Caco-2 (cell line): ENCODE data around the gene MROH2A. TPM values are rescaled to one million over a fixed set of nuclear protein-coding genes. Genes with fewer than 3 reads are reported as not detected.

ENCODE experiments used
- BruUV-seq: library from RNA; stranded (reverse); fragments of 400-500 nt; replicated peaks from 2 replicates; lab custom pipeline; 2021; lab: Mats Ljungman, UMichigan
- CTCF ChIA-PET: fragments of 300-600 bp; sonication (Branson Sonifier 250); formaldehyde crosslinking; loops from one replicate; lab custom pipeline; 2022; ENCODE audit warnings: antibody characterized with exemption; lab: Charles Lee
- POLR2A ChIA-PET: fragments of 300-600 bp; sonication (Branson Sonifier 250); formaldehyde crosslinking; loops from one replicate; lab custom pipeline; 2022; ENCODE audit warnings: antibody characterized with exemption; lab: Charles Lee
- DNase-seq, 2 experiments: peaks; one replicate each; pipeline versions ENCODE4 v3.0.0 to v3.0.0-alpha.2; 2020 to 2022
- H3K27me3 ChIP-seq: replicated peaks from 2 replicates; pipeline ENCODE4 v1.6.0; 2011; ENCODE audit warnings: low read length; ENCODE audit not compliant: control insufficient read depth, insufficient read depth
- H3K36me3 ChIP-seq: 2 replicates; pipeline ENCODE4 v1.5.1; 2011; ENCODE audit warnings: low read length; ENCODE audit not compliant: control insufficient read depth, insufficient read depth
- H3K4me1 ChIP-seq: fragments of 250-450 bp; sonication (Bioruptor Pico); 2 replicates; pipeline ENCODE4 v1.5.1; 2020; ENCODE audit warnings: mild to moderate bottlenecking
- H3K4me3 ChIP-seq: 2 replicates; pipeline ENCODE4 v1.5.1; 2011; ENCODE audit warnings: low read depth, mild to moderate bottlenecking, control low read depth, low read length
- H3K9me3 ChIP-seq: fragments of 250-450 bp; sonication (Bioruptor Pico); 2 replicates; pipeline ENCODE4 v1.5.1; 2020; ENCODE audit warnings: mild to moderate bottlenecking, moderate library complexity
- H3K27ac Mint-ChIP-seq: one replicate; pipeline ENCODE4 v1.8.0; 2022; ENCODE audit warnings: mixed read lengths; ENCODE audit not compliant: unreplicated experiment
- H3K27me3 Mint-ChIP-seq: one replicate; pipeline ENCODE4 v1.8.0; 2022; ENCODE audit warnings: mixed read lengths; ENCODE audit not compliant: insufficient read depth, unreplicated experiment
- H3K36me3 Mint-ChIP-seq: one replicate; pipeline ENCODE4 v1.8.0; 2022; ENCODE audit warnings: mild to moderate bottlenecking, mixed read lengths; ENCODE audit not compliant: insufficient read depth, unreplicated experiment
- H3K4me1 Mint-ChIP-seq: one replicate; pipeline ENCODE4 v1.8.0; 2022; ENCODE audit warnings: low read depth, mixed read lengths; ENCODE audit not compliant: unreplicated experiment
- H3K4me3 Mint-ChIP-seq: one replicate; pipeline ENCODE4 v1.8.0; 2022; ENCODE audit warnings: mild to moderate bottlenecking, moderate library complexity, mixed read lengths; ENCODE audit not compliant: unreplicated experiment
- H3K9me3 Mint-ChIP-seq: one replicate; pipeline ENCODE4 v1.8.0; 2022; ENCODE audit warnings: mixed read lengths; ENCODE audit not compliant: unreplicated experiment
- intact Hi-C: fragments of 100-400 bp; cut with micrococcal nuclease; formaldehyde crosslinking; loops from one replicate; pipeline ENCODE4 v1.10.0; 2022; ENCODE audit not compliant: unreplicated experiment
- total RNA-seq: library from RNA; stranded (reverse); gene quantifications from 2 replicates; pipeline ENCODE4 v1.2.3, GENCODE V29; 2022
- TF ChIP-seq, protein P1 (sequence below), 2 experiments: fragments of 200-600 bp in 1 of 2; IDR thresholded peaks; 1 replicate in 1 of 2; 2 replicates in 1 of 2; pipeline versions ENCODE4 v1.5.1 to v1.8.0; 2011 to 2022; ENCODE audit warnings: antibody characterized with exemption in 1 of 2, control low read depth in 1 of 2, inconsistent platforms in 1 of 2, low read depth in 1 of 2, low read length in 1 of 2, mild to moderate bottlenecking in 1 of 2, moderate library complexity in 1 of 2; ENCODE audit not compliant: insufficient read depth in 1 of 2, severe bottlenecking in 1 of 2, unreplicated experiment in 1 of 2

MROH2A gene
- total RNA-seq, 1 experiment from 2014 or later, result not detected

DNA sequence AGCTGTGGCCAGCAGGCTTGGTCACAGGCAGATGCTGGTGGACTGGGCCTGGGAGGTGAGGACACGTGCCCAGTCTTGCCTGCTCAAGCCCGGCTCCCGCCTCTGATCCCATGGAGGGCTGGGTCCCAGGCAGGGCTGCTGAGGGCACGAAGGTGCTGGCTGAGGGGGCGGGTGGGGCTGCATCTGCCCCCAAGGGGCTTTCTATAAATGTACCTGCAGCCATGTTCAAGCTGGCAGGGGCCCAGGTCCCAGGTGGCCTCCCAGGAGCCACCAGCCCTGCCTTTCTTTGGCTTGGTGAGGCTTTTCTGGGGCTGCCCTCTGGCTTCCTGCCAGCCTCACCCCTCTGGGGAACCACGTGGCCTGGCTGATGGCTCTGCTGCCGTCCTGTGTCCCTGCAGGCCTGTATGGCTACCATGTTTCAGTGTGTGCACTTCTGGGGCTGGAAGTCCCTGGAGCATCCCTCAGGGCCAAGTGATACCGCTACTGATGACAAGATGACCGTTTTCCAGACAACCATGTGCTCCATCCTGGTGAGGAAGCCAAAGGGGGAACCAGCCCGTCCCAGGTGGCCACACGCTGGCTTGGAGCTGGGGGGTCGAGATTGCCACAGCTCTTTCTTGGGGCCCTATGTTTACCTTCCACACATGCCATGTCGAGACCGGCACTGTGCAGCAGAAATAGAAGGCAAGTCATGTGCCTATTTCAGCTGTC is 53.0 kb downstream of the MROH2A start:
- POLR2A ChIA-PET, result no interaction called here
- Mint-ChIP-seq H3K4me1 (no peaks in the 10 kb centered on the region), H3K4me3 (no peak overlapping the region), H3K9me3 (no peaks in the 10 kb centered on the region), H3K27me3 (no peaks in the 10 kb centered on the region), H3K36me3 (peaks cover 25% of the 10 kb centered on the region), H3K27ac (no peak overlapping the region)
- Histone ChIP-seq H3K4me3 (no peak overlapping the region), H3K27me3 (no peaks in the 10 kb centered on the region), H3K36me3 (no peaks in the 10 kb centered on the region), H3K9me3 (no peaks in the 10 kb centered on the region), H3K4me1 (no peaks in the 10 kb centered on the region)
- BruUV-seq, result no TSS peak
- DNase-seq, result no peak
- CTCF ChIA-PET, result no interaction called here
- intact Hi-C loops, result loop anchor here (5.0 kb wide), 1 partner anchor 349 kb away; no protein-coding TSS in a partner anchor
- TF ChIP-seq, protein P1, sequence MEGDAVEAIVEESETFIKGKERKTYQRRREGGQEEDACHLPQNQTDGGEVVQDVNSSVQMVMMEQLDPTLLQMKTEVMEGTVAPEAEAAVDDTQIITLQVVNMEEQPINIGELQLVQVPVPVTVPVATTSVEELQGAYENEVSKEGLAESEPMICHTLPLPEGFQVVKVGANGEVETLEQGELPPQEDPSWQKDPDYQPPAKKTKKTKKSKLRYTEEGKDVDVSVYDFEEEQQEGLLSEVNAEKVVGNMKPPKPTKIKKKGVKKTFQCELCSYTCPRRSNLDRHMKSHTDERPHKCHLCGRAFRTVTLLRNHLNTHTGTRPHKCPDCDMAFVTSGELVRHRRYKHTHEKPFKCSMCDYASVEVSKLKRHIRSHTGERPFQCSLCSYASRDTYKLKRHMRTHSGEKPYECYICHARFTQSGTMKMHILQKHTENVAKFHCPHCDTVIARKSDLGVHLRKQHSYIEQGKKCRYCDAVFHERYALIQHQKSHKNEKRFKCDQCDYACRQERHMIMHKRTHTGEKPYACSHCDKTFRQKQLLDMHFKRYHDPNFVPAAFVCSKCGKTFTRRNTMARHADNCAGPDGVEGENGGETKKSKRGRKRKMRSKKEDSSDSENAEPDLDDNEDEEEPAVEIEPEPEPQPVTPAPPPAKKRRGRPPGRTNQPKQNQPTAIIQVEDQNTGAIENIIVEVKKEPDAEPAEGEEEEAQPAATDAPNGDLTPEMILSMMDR (IDR thresholded peaks at IDR 0.05; ENCODE audit: insufficient read depth in 1 of 2, low read depth in 1 of 2, low read length in 1 of 2, severe bottlenecking in 1 of 2, unreplicated experiment in 1 of 2), result no peak

DNA sequence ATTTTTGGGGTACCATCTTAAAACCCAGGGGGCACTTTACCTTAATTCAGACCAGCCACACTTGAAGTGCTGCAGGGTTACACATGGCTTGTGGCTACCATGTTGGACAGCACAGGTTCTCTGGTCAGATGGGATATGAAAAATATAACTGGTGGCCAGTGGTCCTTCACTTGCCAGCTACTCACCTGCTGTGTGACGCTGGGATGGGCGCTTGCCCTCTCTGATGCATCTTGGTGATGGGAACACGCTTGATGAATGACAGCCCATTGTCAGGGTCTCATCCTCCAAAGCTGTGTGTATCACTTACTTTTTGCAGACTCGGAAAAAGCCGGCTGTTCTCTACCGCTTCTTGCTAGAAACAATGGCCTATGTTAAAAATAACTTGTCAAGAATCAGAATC is 53.7 kb downstream of the MROH2A start:
- Histone ChIP-seq H3K9me3 (no peaks in the 10 kb centered on the region), H3K4me3 (no peak overlapping the region), H3K27me3 (no peaks in the 10 kb centered on the region), H3K36me3 (no peaks in the 10 kb centered on the region), H3K4me1 (no peaks in the 10 kb centered on the region)
- TF ChIP-seq, protein P1 (IDR thresholded peaks at IDR 0.05; ENCODE audit: insufficient read depth in 1 of 2, low read depth in 1 of 2, low read length in 1 of 2, severe bottlenecking in 1 of 2, unreplicated experiment in 1 of 2), result no peak
- BruUV-seq, result no TSS peak
- Mint-ChIP-seq H3K27ac (no peak overlapping the region), H3K4me1 (no peaks in the 10 kb centered on the region), H3K27me3 (no peaks in the 10 kb centered on the region), H3K36me3 (peaks cover 32% of the 10 kb centered on the region), H3K4me3 (no peak overlapping the region), H3K9me3 (no peaks in the 10 kb centered on the region)
- CTCF ChIA-PET, result no interaction called here
- DNase-seq, result no peak
- POLR2A ChIA-PET, result no interaction called here
- intact Hi-C loops, result loop anchor here (5.0 kb wide), 1 partner anchor 350 kb away; no protein-coding TSS in a partner anchor

DNA sequence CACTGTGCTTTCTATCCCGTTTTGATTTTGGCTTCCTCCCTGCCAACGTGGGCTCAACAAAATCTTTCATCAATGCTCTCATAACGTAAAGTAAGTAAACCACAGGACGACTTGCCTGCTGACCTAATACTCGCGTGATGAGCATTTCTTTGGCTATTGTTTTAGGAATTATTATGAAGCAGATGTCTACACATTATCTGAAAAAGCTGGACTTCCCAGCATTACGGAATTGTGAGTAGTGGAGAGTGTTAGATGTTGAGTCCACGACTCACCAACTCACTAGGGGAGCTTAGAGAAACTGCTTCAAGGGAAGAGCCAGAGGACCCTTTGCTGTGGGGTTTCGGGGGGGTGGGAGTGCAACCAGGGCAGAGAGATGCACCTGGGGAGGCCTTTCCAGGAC is 54.3 kb downstream of the MROH2A start:
- Histone ChIP-seq H3K27me3 (no peaks in the 10 kb centered on the region), H3K4me1 (no peaks in the 10 kb centered on the region), H3K36me3 (no peaks in the 10 kb centered on the region), H3K9me3 (no peaks in the 10 kb centered on the region), H3K4me3 (no peak overlapping the region)
- Mint-ChIP-seq H3K4me3 (no peak overlapping the region), H3K27me3 (no peaks in the 10 kb centered on the region), H3K9me3 (no peaks in the 10 kb centered on the region), H3K36me3 (peaks cover 38% of the 10 kb centered on the region), H3K4me1 (no peaks in the 10 kb centered on the region), H3K27ac (no peak overlapping the region)
- DNase-seq, result no peak
- intact Hi-C loops, result loop anchor here (5.0 kb wide), 1 partner anchor 350 kb away; no protein-coding TSS in a partner anchor
- no TSS peak for BruUV-seq
- CTCF ChIA-PET, result interaction anchor here (0.7 to 1.1 kb wide), 3 partner anchors 346 to 389 kb away, joined by 5 to 6 read pairs (median 5); no protein-coding TSS in a partner anchor
- TF ChIP-seq, protein P1 (IDR thresholded peaks at IDR 0.05; ENCODE audit: insufficient read depth in 1 of 2, low read depth in 1 of 2, low read length in 1 of 2, severe bottlenecking in 1 of 2, unreplicated experiment in 1 of 2), result no peak
- POLR2A ChIA-PET, result no interaction called here
